Subcutaneous adipose tissue (tissue), 4 donors: ENCODE measurements around the gene ATP2A3. TPM values are rescaled to one million over a fixed set of nuclear protein-coding genes. Genes with fewer than 3 reads are reported as not detected.

Experiments
- CTCF ChIP-seq: fragments of 450-650 bp; IDR thresholded peaks from one replicate; pipeline ENCODE4 v1.5.1; 2016; ENCODE audit warnings: low read depth, mild to moderate bottlenecking, control low read depth, antibody characterized with exemption, moderate library complexity
- total RNA-seq, 4 donors: library from RNA; depleted of rRNA; stranded (reverse); fragments of >200 nt; gene quantifications; one replicate each; pipeline ENCODE4 v1.1.0, GENCODE V29; 2016

Gene ATP2A3
- total RNA-seq, 4 donors from 2014 or later = 2.3 to 7.5 (median 3.3) TPM

DNA sequence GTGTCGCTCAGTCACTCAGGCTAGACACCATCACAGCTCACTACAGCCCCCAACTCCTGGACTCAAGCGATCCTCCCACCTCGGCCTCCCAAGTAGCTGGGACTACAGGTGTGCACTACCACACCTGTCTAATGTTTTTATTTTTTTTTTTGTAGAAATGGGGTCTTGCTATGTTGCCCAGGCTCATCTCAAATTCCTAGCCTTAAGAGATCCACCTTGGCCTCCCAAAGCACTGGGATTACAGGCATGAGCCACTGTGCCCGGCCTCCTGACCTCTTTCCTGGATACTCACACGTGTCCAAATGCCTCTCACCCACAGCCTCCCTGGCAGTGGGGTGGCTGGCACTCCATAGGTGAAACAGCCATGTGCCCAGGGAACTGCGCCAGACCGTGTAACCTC is 88.9 kb downstream of the ATP2A3 start:
- TF ChIP-seq CTCF = no peak

Other genes with a start within 250 kb of the ATP2A3 start
- under 1 TPM in 3 of 4 donors, not detected in 1; 0.33 to 0.44 (median 0.34) TPM for gene HASPIN, start 240.5 kb downstream of the ATP2A3 start, total RNA-seq
- 10 to 100 TPM; 19.8 to 48.3 (median 30.8) TPM for gene ITGAE, start 163.2 kb downstream of the ATP2A3 start, total RNA-seq
- gene NCBP3, start 118.2 kb downstream of the ATP2A3 start, total RNA-seq = 10 to 100 TPM; 21.6 to 26.4 (median 23.6) TPM
- gene CAMKK1, start 71.4 kb downstream of the ATP2A3 start, total RNA-seq = 1 to 10 TPM; 3.2 to 6.6 (median 3.8) TPM
- gene P2RX1, start 48.0 kb downstream of the ATP2A3 start, total RNA-seq = 1 to 10 TPM in 3 of 4 donors, under 1 TPM in 1; 0.94 to 9.3 (median 1.8) TPM
- 100 to 1,000 TPM in 1 of 4 donors, 10 to 100 TPM in 3; 59.0 to 115 (median 68.2) TPM for gene ZZEF1, start 178.6 kb upstream of the ATP2A3 start, total RNA-seq
- 10 to 100 TPM; 12.6 to 64.4 (median 46.1) TPM for gene CYB5D2, start 178.8 kb upstream of the ATP2A3 start, total RNA-seq